Activated naive CD4-positive, alpha-beta T cell treated with anti-CD3 and anti-CD28 coated beads, Interleukin-2, amount 10 ng/mL, durations not matched to agents 7 days and 5 days (primary cell): ENCODE results near the gene ADAM23.
A peak's percentile ranks its signal among the peaks of the same experiment; 100 is the strongest.

ENCODE experiments used
- CTCF ChIA-PET: fragments of 350-600 bp; sonication (Branson Sonifier 250); formaldehyde crosslinking; loops from one replicate; lab custom pipeline; 2021; ENCODE audit warnings: antibody characterized with exemption; lab: Charles Lee
- DNase-seq: peaks from one replicate; pipeline ENCODE4 v3.0.0-alpha.2; 2020
- H3K27ac Mint-ChIP-seq: one replicate; pipeline ENCODE4 v1.8.0; 2021; ENCODE audit warnings: mild to moderate bottlenecking, moderate library complexity, mixed read lengths
- H3K27me3 Mint-ChIP-seq: one replicate; pipeline ENCODE4 v1.8.0; 2021; ENCODE audit warnings: mild to moderate bottlenecking, mixed read lengths
- H3K36me3 Mint-ChIP-seq: one replicate; pipeline ENCODE4 v1.8.0; 2021; ENCODE audit warnings: mixed read lengths
- H3K4me1 Mint-ChIP-seq: one replicate; pipeline ENCODE4 v1.8.0; 2021; ENCODE audit warnings: mixed read lengths
- H3K4me3 Mint-ChIP-seq: one replicate; pipeline ENCODE4 v1.8.0; 2021; ENCODE audit warnings: mild to moderate bottlenecking, moderate library complexity, mixed read lengths
- H3K9me3 Mint-ChIP-seq: one replicate; pipeline ENCODE4 v1.8.0; 2021; ENCODE audit warnings: mixed read lengths

The ADAM23 gene

GRCh38 chr2:206430452-206430851 is 12.9 kb upstream of the ADAM23 start:
- Mint-ChIP-seq H3K27me3 (peaks cover 10% of the 10 kb centered on the region), H3K4me1 (no peaks in the 10 kb centered on the region), H3K9me3 (no peaks in the 10 kb centered on the region), H3K4me3 (no peak overlapping the region), H3K27ac (no peak overlapping the region), H3K36me3 (no peaks in the 10 kb centered on the region)
- no peak for DNase-seq
- CTCF ChIA-PET, result no interaction called here

- Mint-ChIP-seq H3K27ac (no peak overlapping the region), H3K36me3 (no peaks in the 10 kb centered on the region), H3K27me3 (peaks cover 9% of the 10 kb centered on the region), H3K4me3 (no peak overlapping the region), H3K4me1 (no peaks in the 10 kb centered on the region), H3K9me3 (no peaks in the 10 kb centered on the region)
- CTCF ChIA-PET, result no interaction called here
- no peak for DNase-seq
Observed at GRCh38 chr2:206431439-206431838, 11.9 kb upstream of the ADAM23 start.

- Mint-ChIP-seq H3K36me3 (no peaks in the 10 kb centered on the region), H3K9me3 (no peaks in the 10 kb centered on the region), H3K27ac (no peak overlapping the region), H3K4me3 (no peak overlapping the region), H3K4me1 (no peaks in the 10 kb centered on the region), H3K27me3 (peaks cover 7% of the 10 kb centered on the region)
- CTCF ChIA-PET, result no interaction called here
- no peak for DNase-seq
Observed at GRCh38 chr2:206432193-206433082, 10.9 kb upstream of the ADAM23 start.

- peaks cover 7% of the 10 kb centered on the region for H3K27me3 Mint-ChIP-seq
- no peaks in the 10 kb centered on the region for H3K9me3 Mint-ChIP-seq
- CTCF ChIA-PET, result no interaction called here
- H3K4me3 Mint-ChIP-seq, result no peak overlapping the region
- no peaks in the 10 kb centered on the region for H3K36me3 Mint-ChIP-seq
- no peak overlapping the region for H3K27ac Mint-ChIP-seq
- no peak for DNase-seq
- H3K4me1 Mint-ChIP-seq, result no peaks in the 10 kb centered on the region
Observed at GRCh38 chr2:206433190-206433589, 10.1 kb upstream of the ADAM23 start.

GRCh38 chr2:206433686-206434085 is 9.6 kb upstream of the ADAM23 start:
- H3K36me3 Mint-ChIP-seq, result no peaks in the 10 kb centered on the region
- no peak for DNase-seq
- H3K27me3 Mint-ChIP-seq, result peaks cover 7% of the 10 kb centered on the region
- no peak overlapping the region for H3K27ac Mint-ChIP-seq
- H3K9me3 Mint-ChIP-seq, result no peaks in the 10 kb centered on the region
- no peaks in the 10 kb centered on the region for H3K4me1 Mint-ChIP-seq
- CTCF ChIA-PET, result no interaction called here
- no peak overlapping the region for H3K4me3 Mint-ChIP-seq

- H3K27ac Mint-ChIP-seq, result no peak overlapping the region
- CTCF ChIA-PET, result no interaction called here
- H3K4me1 Mint-ChIP-seq, result no peaks in the 10 kb centered on the region
- H3K4me3 Mint-ChIP-seq, result no peak overlapping the region
- H3K27me3 Mint-ChIP-seq, result peaks cover 21% of the 10 kb centered on the region
- H3K9me3 Mint-ChIP-seq, result no peaks in the 10 kb centered on the region
- DNase-seq, result no peak
- no peaks in the 10 kb centered on the region for H3K36me3 Mint-ChIP-seq
Observed at GRCh38 chr2:206435742-206436141, 7.6 kb upstream of the ADAM23 start.

- Mint-ChIP-seq H3K27me3 (peaks cover 37% of the 10 kb centered on the region), H3K9me3 (no peaks in the 10 kb centered on the region), H3K27ac (no peak overlapping the region), H3K4me3 (no peak overlapping the region), H3K4me1 (peaks cover 11% of the 10 kb centered on the region), H3K36me3 (no peaks in the 10 kb centered on the region)
- CTCF ChIA-PET, result no interaction called here
- DNase-seq, result no peak
Observed at GRCh38 chr2:206438196-206438724, 5.1 kb upstream of the ADAM23 start.

GRCh38 chr2:206442474-206442832 is 879 bp upstream of the ADAM23 start:
- H3K9me3 Mint-ChIP-seq, result no peaks in the 10 kb centered on the region

GRCh38 chr2:206443735-206444527 is 599 bp downstream of the ADAM23 start:
- CTCF ChIA-PET, result no interaction called here
- Mint-ChIP-seq H3K27me3 (peaks cover 64% of the 10 kb centered on the region), H3K27ac (no peak overlapping the region), H3K9me3 (no peaks in the 10 kb centered on the region), H3K4me3 (peak overlapping the region; percentile 65), H3K36me3 (no peaks in the 10 kb centered on the region), H3K4me1 (peaks cover 16% of the 10 kb centered on the region)
- peak; percentile 30 for DNase-seq

More at GRCh38 chr2:206442474-206442832, 879 bp upstream of the ADAM23 start:
- H3K27ac Mint-ChIP-seq, result no peak overlapping the region
- peaks cover 65% of the 10 kb centered on the region for H3K27me3 Mint-ChIP-seq
- H3K36me3 Mint-ChIP-seq, result no peaks in the 10 kb centered on the region
- H3K4me3 Mint-ChIP-seq, result peak overlapping the region; percentile 59
- peaks cover 16% of the 10 kb centered on the region for H3K4me1 Mint-ChIP-seq
- CTCF ChIA-PET, result no interaction called here
- no peak for DNase-seq

GRCh38 chr2:206445948-206446347 is 2.6 kb downstream of the ADAM23 start:
- DNase-seq, result no peak
- Mint-ChIP-seq H3K4me1 (peaks cover 16% of the 10 kb centered on the region), H3K27ac (no peak overlapping the region), H3K27me3 (peaks cover 53% of the 10 kb centered on the region), H3K4me3 (no peak overlapping the region), H3K9me3 (no peaks in the 10 kb centered on the region), H3K36me3 (no peaks in the 10 kb centered on the region)
- CTCF ChIA-PET, result no interaction called here

GRCh38 chr2:206452242-206452641 is 8.9 kb downstream of the ADAM23 start:
- CTCF ChIA-PET, result no interaction called here
- Mint-ChIP-seq H3K4me3 (no peak overlapping the region), H3K27ac (no peak overlapping the region), H3K9me3 (no peaks in the 10 kb centered on the region), H3K27me3 (peaks cover 11% of the 10 kb centered on the region), H3K4me1 (no peaks in the 10 kb centered on the region), H3K36me3 (no peaks in the 10 kb centered on the region)
- no peak for DNase-seq

GRCh38 chr2:206452750-206453149 is 9.4 kb downstream of the ADAM23 start:
- H3K9me3 Mint-ChIP-seq, result no peaks in the 10 kb centered on the region
- DNase-seq, result no peak

GRCh38 chr2:206456078-206456754 is 12.9 kb downstream of the ADAM23 start:
- no peak overlapping the region for H3K4me3 Mint-ChIP-seq
- CTCF ChIA-PET, result no interaction called here
- H3K9me3 Mint-ChIP-seq, result no peaks in the 10 kb centered on the region
- H3K27me3 Mint-ChIP-seq, result peaks cover 11% of the 10 kb centered on the region
- no peak overlapping the region for H3K27ac Mint-ChIP-seq
- no peaks in the 10 kb centered on the region for H3K4me1 Mint-ChIP-seq
- no peak for DNase-seq
- no peaks in the 10 kb centered on the region for H3K36me3 Mint-ChIP-seq

More at GRCh38 chr2:206452750-206453149, 9.4 kb downstream of the ADAM23 start:
- H3K27me3 Mint-ChIP-seq, result peaks cover 7% of the 10 kb centered on the region
- H3K4me3 Mint-ChIP-seq, result no peak overlapping the region
- H3K36me3 Mint-ChIP-seq, result no peaks in the 10 kb centered on the region
- CTCF ChIA-PET, result no interaction called here
- H3K4me1 Mint-ChIP-seq, result no peaks in the 10 kb centered on the region
- no peak overlapping the region for H3K27ac Mint-ChIP-seq

GRCh38 chr2:206457188-206457634 is 13.9 kb downstream of the ADAM23 start:
- Mint-ChIP-seq H3K27me3 (peaks cover 11% of the 10 kb centered on the region), H3K4me3 (no peak overlapping the region), H3K36me3 (no peaks in the 10 kb centered on the region), H3K27ac (no peak overlapping the region), H3K4me1 (no peaks in the 10 kb centered on the region), H3K9me3 (no peaks in the 10 kb centered on the region)
- DNase-seq, result no peak
- CTCF ChIA-PET, result no interaction called here
